Germinal center (tissue), 1 donor: ENCODE measurements around the gene HOXD11.

Experiments
- DNase-seq: peaks from one replicate; pipeline ENCODE4 v3.0.0; 2012; ENCODE audit warnings: mixed read lengths, low spot score

HOXD11 gene

GRCh38 chr2:176093145-176093897 lies 13.8 kb upstream of the HOXD11 start:
- DNase-seq: no peak

- no peak for DNase-seq
Observed at GRCh38 chr2:176093898-176094249, 13.2 kb upstream of the HOXD11 start.

- no peak for DNase-seq
Observed at GRCh38 chr2:176094349-176094748, 12.7 kb upstream of the HOXD11 start.

DNA sequence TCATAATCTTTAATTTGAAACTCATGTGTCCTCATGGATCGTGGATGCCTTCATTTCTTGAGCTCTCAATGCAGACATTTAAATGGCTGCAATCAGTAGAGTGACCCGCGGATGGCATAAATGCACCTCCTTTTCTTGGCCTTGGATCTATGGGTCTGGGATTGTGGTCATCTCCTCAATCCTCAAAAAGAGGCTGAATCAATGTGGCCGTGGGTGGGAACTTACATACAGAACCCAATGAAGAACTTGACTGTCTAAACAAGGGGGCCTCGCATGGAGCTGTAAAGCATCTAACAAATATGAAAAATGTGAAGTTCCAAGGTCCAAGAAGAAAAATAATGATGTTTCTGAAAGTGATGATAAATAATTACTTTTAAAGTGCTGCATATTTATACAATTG lies 11.7 kb upstream of the HOXD11 start:
- no peak for DNase-seq

GRCh38 chr2:176096243-176096985 lies 10.7 kb upstream of the HOXD11 start:
- DNase-seq: no peak

DNA sequence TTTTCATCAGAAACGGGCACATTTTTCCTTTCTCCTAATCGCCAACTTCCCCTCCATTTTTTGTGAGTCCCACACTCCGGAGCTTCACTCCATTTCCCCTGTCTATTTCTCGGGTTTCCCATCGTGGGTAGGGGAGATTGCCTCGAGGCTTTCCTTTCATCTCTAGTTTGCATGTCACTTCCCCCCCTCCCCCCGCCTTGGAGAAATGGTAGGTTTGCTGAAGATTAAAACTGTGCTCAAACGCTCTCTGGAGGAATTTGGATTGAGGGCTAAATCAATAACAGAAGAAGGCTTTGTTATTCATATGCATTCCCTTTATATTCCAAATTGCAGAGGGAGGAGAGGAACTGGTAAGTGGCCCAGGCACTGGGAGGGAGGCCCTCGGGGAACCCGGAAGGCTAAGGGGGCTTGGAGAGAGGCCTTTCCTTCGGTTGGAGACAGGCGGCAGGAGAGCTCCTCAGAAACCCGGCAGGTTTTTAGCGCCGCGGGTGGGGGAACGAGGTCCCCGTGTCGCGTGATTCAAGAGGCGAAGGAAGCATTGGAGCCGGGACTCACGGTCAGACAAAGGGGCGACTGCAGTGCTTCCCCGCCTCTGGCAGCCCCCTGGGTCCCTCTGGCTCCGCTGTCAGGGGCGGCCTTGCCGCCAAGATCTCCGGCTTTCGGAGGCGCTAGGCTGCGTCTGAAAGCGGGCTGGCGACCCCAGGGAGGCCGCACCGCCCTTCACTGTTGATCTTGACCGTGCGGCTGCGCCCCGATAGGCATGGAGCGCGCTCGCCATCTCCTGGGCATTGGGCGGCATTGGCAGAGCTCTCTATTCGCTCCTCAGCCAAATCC lies 9.9 kb upstream of the HOXD11 start:
- peak; percentile 66 for DNase-seq

DNA sequence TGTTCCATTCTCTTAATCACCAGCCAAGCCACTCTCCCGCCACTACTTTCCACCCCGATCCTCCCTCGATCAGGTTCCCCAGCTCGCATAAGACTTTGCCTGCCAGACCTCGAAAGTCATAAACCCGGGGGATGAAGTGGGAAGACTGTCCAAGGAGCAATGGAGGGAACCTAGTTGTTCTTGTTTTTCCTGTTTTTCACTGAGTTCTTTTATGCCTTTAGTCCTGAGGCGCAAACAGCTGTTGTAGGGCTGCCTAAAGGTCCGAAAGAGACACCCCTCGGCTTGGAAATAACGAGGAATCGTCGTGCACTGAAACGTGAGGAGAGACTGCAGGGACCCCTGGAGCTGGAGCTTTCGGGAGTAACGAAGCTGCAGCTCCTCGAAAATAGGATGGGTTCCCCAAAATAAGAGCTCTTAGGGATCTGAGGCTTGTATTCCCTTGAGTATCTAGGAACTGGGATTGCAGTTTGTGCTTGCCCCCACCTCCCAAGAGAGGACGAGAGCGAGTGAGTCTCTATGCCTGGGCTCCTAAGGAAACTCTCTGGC lies 9.2 kb upstream of the HOXD11 start:
- no peak for DNase-seq

- no peak for DNase-seq
Observed at GRCh38 chr2:176098366-176099158, 8.5 kb upstream of the HOXD11 start.

- DNase-seq: no peak
Observed at GRCh38 chr2:176099159-176099727, 7.8 kb upstream of the HOXD11 start.

DNA sequence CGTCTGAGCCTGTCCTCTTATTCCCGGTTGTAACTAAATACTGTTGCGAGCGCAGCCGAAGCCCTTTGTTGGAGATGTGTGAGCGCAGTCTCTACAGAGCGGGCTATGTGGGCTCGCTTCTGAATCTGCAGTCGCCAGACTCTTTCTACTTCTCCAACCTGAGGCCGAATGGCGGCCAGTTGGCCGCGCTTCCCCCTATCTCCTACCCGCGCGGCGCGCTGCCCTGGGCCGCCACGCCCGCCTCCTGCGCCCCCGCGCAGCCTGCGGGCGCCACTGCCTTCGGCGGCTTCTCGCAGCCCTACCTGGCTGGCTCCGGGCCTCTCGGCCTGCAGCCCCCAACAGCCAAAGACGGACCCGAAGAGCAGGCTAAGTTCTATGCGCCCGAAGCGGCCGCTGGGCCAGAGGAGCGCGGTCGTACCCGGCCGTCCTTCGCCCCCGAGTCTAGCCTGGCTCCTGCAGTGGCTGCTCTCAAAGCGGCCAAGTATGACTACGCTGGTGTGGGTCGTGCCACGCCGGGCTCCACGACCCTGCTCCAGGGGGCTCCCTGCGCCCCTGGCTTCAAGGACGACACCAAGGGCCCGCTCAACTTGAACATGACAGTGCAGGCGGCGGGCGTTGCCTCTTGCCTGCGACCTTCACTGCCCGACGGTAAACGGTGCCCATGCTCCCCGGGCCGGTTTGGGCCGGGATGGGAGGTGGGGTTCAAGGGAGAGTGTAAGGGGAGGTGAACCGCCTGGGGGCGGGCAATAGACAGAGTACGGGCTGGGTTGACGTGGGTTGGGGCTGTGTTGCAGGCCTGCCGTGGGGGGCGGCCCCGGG lies 7.1 kb upstream of the HOXD11 start, which contains the start of gene HOXD12:
TSS of gene HOXD12 (plus strand) at position 68 of the 819 bp plus-strand sequence. CDS start at position 75, 7 bp downstream.
- DNase-seq: no peak

- DNase-seq: no peak
Observed at GRCh38 chr2:176100547-176101140, 6.4 kb upstream of the HOXD11 start.

DNA sequence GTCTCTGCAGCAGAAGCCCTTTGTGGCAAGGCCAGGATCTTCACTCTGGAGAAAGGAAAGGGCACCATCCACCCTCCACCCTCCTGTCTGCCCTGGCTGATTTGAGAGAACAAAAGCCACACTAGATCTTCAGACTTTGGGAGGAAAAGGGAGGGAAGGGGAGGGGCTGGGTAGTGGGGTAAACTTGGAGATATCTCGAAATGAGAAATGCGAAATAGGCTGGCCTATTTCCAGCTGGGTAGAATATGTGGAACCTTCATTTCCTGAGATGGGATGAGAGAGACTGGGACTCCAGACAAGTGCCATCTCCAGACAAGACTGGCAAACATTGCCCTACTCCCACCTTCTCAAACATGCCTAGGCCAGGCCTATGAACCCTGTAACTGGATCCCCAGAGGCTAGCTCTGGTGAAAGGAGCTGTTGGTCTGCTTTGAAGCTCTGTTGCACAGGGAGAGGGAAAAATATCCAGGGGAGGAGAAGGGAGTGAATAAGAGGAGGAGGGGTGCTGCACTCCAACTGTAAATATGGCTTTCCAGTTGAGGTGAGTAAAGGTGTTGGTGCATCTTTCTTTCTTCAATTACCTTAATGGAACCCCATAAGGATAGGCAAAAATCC lies 5.8 kb upstream of the HOXD11 start:
- no peak for DNase-seq

GRCh38 chr2:176101842-176102241 lies 5.2 kb upstream of the HOXD11 start:
- no peak for DNase-seq

- DNase-seq: no peak
Observed at GRCh38 chr2:176102309-176102866, 4.7 kb upstream of the HOXD11 start.

DNA sequence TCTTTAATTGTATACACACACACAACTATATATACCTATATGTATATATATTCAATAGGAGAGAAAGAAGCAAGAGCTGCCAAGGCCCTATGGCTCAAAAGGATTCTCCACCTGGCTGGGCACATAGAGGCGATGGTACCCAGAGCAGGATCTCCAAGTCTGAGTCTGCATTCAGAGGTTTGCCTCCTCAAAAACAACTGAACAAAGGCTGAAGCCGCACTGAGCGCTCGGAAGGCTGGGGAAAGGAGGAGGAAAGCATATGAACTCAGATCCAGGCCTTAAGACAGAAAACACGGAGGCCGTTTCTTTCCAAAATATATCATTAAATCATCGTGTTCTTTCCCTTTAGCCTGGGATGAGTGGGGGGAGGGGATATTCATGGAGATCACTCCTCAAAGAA lies 3.9 kb upstream of the HOXD11 start:
- DNase-seq: no peak

DNA sequence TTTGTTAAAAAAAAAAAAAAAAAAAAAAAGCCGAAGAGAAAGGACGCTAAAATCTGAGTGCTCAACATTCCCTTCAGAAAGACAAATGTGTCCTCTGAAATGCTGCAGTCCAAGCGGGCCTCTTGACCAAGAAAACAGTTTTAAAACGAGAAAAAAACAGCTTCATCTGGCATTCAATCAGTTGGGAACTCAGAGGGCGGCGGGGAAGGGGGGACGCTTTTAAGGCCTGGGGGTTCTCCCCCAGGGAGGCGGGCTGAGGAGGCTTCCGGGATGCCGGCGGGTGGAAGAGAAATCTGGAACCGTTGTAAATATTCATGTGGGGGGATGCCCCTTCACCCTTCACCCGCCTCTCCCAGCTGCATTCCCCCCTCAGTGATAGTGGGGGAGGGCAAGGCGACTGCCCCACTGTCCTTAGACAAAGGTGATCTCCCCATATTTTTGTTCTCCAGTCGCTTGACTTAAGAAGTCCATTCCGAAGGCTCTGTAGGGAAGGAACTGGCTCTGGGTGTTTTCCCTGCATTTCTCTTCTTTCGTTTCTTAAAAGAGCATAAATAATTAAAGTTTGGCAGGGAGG lies 3.3 kb upstream of the HOXD11 start:
- no peak for DNase-seq

GRCh38 chr2:176104316-176105077 lies 2.6 kb upstream of the HOXD11 start:
- DNase-seq: no peak
